HG03457 (cell line): Measurements from ENCODE around the gene MBNL1.
"Not testable (repeated sequence)": the region's sequence is repeated elsewhere in the genome, so short reads cannot be mapped to it uniquely, and the experiment has no call there.

Source experiments
- ATAC-seq: cut with Tn5 transposase; IDR thresholded peaks from one replicate; pipeline ENCODE4 v1.9.1; 2021; ENCODE audit warnings: moderate number of reproducible peaks; ENCODE audit not compliant: unreplicated experiment

The MBNL1 gene

GRCh38 chr3:152372633-152373032 is 103.9 kb downstream of the MBNL1 start:
- not testable (repeated sequence) for ATAC-seq

GRCh38 chr3:152373379-152373778 is 104.7 kb downstream of the MBNL1 start:
- ATAC-seq: no peak

- ATAC-seq: peak; percentile 60
These were observed 105.7 kb downstream of the MBNL1 start for GRCh38 chr3:152374262-152374990.

- ATAC-seq: no peak
These were observed 106.8 kb downstream of the MBNL1 start for GRCh38 chr3:152375546-152375945.

GRCh38 chr3:152376351-152377183 is 107.8 kb downstream of the MBNL1 start:
- peak; percentile 40 for ATAC-seq

GRCh38 chr3:152377184-152377570 is 108.4 kb downstream of the MBNL1 start:
- ATAC-seq: no peak

GRCh38 chr3:152379415-152380042 is 110.8 kb downstream of the MBNL1 start:
- no peak for ATAC-seq

GRCh38 chr3:152380043-152380442 is 111.3 kb downstream of the MBNL1 start:
- ATAC-seq: no peak

- no peak for ATAC-seq
These were observed 113.2 kb downstream of the MBNL1 start for GRCh38 chr3:152381881-152382295.

- no peak for ATAC-seq
These were observed 113.8 kb downstream of the MBNL1 start for GRCh38 chr3:152382312-152383135.

- no peak for ATAC-seq
These were observed 114.4 kb downstream of the MBNL1 start for GRCh38 chr3:152383136-152383606.

GRCh38 chr3:152384412-152384811 is 115.7 kb downstream of the MBNL1 start:
- ATAC-seq: no peak

GRCh38 chr3:152385761-152386160 is 117.0 kb downstream of the MBNL1 start:
- no peak for ATAC-seq

- no peak for ATAC-seq
These were observed 117.5 kb downstream of the MBNL1 start for GRCh38 chr3:152386208-152386607.

GRCh38 chr3:152388631-152389030 is 119.9 kb downstream of the MBNL1 start:
- no peak for ATAC-seq

- ATAC-seq: no peak
These were observed 120.7 kb downstream of the MBNL1 start for GRCh38 chr3:152389316-152389934.

GRCh38 chr3:152390647-152391046 is 121.9 kb downstream of the MBNL1 start:
- no peak for ATAC-seq

- ATAC-seq: no peak
These were observed 122.9 kb downstream of the MBNL1 start for GRCh38 chr3:152391671-152392070.

GRCh38 chr3:152392272-152392880 is 123.6 kb downstream of the MBNL1 start:
- no peak for ATAC-seq

GRCh38 chr3:152394246-152394645 is 125.5 kb downstream of the MBNL1 start:
- ATAC-seq: no peak
